ENCODE data around the gene SPOCK1. TPM values are rescaled to one million over a fixed set of nuclear protein-coding genes. Genes with fewer than 3 reads are reported as not detected.
"Not testable (repeated sequence)": the region's sequence is repeated elsewhere in the genome, so short reads cannot be mapped to it uniquely, and the experiment has no call there.

Gene SPOCK1
- total RNA-seq, 1 experiment from 2014 or later: 23.9 TPM

DNA sequence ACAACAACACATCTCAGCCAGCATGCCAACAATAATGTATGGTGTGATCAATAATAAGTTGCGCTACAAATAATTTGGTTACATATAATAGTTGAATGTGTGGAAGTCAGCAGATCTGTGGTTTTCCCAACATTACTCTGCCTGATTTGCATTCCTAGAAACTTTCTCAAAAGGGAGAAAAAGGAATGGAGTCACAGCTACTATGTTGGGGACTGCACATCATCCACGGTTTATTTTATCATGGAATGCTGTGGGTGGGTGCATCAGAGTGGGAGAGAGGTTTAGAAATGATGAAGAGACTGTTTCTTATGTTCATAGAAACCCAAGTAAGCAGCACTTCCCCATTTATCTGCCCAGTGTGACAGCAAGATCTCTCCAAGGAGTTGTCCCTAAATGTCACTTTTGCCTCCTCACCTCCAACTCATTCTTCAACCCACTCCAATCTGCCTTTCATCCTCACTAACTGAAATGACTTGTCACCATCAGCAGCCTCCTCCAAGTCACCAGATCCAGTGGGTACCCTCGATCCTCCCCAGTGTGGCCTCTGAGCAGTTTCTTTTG, 2.8 kb upstream of the SPOCK1 start:
- Histone ChIP-seq H3K36me3 (ENCODE audit: low read depth) (no peaks in the 10 kb centered on the region), H3K4me1 (replicated peaks; ENCODE audit: insufficient read depth) (no peaks in the 10 kb centered on the region), H3K4me3 (no peak overlapping the region), H3K9me3 (ENCODE audit: insufficient read depth, low read depth) (no peaks in the 10 kb centered on the region), H4K20me1 (ENCODE audit: insufficient read depth) (no peaks in the 10 kb centered on the region), H3K27ac (no peak overlapping the region), H3K27me3 (ENCODE audit: insufficient read depth, low read depth) (no peaks in the 10 kb centered on the region), H3K4me2 (no peak overlapping the region), H2AFZ (no peak overlapping the region), H3K9me2 (ENCODE audit: insufficient read depth) (no peaks in the 10 kb centered on the region), H3K79me2 (ENCODE audit: low read depth) (no peaks in the 10 kb centered on the region), H3F3A (ENCODE audit: insufficient read depth, low read depth) (no peaks in the 10 kb centered on the region)
- no peak for DNase-seq
- intact Hi-C loops (cut with micrococcal nuclease; ENCODE audit: unreplicated experiment): no loop called here
- BruUV-seq (replicated peaks): no TSS peak
- no peak for TF ChIP-seq EZH2 (IDR thresholded peaks at IDR 0.05; ENCODE audit: low read depth)
- TF ChIP-seq, protein P1, sequence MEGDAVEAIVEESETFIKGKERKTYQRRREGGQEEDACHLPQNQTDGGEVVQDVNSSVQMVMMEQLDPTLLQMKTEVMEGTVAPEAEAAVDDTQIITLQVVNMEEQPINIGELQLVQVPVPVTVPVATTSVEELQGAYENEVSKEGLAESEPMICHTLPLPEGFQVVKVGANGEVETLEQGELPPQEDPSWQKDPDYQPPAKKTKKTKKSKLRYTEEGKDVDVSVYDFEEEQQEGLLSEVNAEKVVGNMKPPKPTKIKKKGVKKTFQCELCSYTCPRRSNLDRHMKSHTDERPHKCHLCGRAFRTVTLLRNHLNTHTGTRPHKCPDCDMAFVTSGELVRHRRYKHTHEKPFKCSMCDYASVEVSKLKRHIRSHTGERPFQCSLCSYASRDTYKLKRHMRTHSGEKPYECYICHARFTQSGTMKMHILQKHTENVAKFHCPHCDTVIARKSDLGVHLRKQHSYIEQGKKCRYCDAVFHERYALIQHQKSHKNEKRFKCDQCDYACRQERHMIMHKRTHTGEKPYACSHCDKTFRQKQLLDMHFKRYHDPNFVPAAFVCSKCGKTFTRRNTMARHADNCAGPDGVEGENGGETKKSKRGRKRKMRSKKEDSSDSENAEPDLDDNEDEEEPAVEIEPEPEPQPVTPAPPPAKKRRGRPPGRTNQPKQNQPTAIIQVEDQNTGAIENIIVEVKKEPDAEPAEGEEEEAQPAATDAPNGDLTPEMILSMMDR (conservative IDR thresholded peaks at IDR 0.05): no peak
- POLR2A ChIA-PET (ENCODE audit: unreplicated experiment): no interaction called here
- CTCF ChIA-PET: no interaction called here

DNA sequence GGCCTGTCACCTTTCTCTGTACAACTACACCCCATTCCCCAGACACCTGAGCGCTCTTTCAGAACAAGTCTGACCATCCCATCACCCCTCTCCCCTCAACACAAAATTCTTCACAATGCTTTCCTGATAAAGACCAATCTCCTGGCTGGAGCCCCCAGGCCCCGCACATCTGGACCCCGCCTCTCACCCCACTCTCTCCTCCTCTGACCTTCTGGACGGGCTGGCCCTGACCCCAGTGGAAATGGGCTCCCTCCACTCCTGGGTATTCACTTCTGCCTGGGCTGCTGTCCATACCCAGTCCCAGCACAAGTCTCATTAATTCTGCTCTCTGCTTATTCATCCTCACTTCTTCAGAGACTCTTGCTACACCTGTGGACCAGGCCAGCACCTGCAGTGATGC, 2.1 kb upstream of the SPOCK1 start:
- TF ChIP-seq, protein P1 (conservative IDR thresholded peaks at IDR 0.05): no peak
- TF ChIP-seq EZH2 (IDR thresholded peaks at IDR 0.05; ENCODE audit: low read depth): no peak
- intact Hi-C loops (cut with micrococcal nuclease; ENCODE audit: unreplicated experiment): no loop called here
- H3K36me3 ChIP-seq (ENCODE audit: low read depth): no peaks in the 10 kb centered on the region
- no peaks in the 10 kb centered on the region for H3K4me1 ChIP-seq (replicated peaks; ENCODE audit: insufficient read depth)
- no peaks in the 10 kb centered on the region for H3K9me2 ChIP-seq (ENCODE audit: insufficient read depth)
- H3K4me3 ChIP-seq: no peak overlapping the region
- no peak overlapping the region for H2AFZ ChIP-seq
- no peak overlapping the region for H3K4me2 ChIP-seq
- H3F3A ChIP-seq (ENCODE audit: insufficient read depth, low read depth): no peaks in the 10 kb centered on the region
- H3K9me3 ChIP-seq (ENCODE audit: insufficient read depth, low read depth): no peaks in the 10 kb centered on the region
- ChIA-PET CTCF (no interaction called here), POLR2A (ENCODE audit: unreplicated experiment) (interaction anchor here (0.7 kb wide), 1 partner anchor 231 kb away, joined by 4 read pairs; no protein-coding TSS in a partner anchor)
- H3K79me2 ChIP-seq (ENCODE audit: low read depth): no peaks in the 10 kb centered on the region
- no peak for DNase-seq
- H3K27ac ChIP-seq: no peak overlapping the region
- H4K20me1 ChIP-seq (ENCODE audit: insufficient read depth): no peaks in the 10 kb centered on the region
- no TSS peak for BruUV-seq (replicated peaks)
- H3K27me3 ChIP-seq (ENCODE audit: insufficient read depth, low read depth): no peaks in the 10 kb centered on the region

DNA sequence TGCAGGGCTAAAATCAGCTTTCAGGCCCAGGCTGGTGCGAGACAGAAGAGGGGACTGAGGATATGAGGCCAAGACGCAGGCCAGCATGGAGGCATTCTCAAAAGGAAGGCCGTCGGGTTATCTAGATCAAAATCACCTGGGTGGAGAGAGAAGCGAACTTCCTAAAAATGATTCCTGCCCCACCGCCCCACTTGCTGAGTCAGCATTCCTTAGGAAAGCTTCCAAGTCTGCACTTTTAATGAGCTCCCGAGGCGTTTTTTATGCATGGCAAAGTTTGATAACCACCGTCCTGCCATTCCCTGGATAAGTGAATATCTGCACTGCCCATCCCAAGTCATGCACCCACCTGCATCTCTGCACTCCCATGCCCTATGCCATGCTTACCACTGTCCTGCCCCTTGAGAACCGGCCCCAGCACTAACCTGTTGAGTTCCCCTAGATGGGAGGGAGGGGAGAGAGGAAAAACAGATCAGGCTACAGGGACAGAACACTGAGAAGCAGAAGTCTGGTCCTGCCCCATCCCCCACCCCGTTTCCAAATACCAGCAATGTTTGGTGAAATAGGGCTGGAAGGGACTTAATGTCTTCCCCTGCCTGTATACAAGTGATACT, 1.6 kb upstream of the SPOCK1 start:
- TF ChIP-seq, protein P1 (conservative IDR thresholded peaks at IDR 0.05): no peak
- no peak for TF ChIP-seq EZH2 (IDR thresholded peaks at IDR 0.05; ENCODE audit: low read depth)
- no peaks in the 10 kb centered on the region for H3K4me1 ChIP-seq (replicated peaks; ENCODE audit: insufficient read depth)

DNA sequence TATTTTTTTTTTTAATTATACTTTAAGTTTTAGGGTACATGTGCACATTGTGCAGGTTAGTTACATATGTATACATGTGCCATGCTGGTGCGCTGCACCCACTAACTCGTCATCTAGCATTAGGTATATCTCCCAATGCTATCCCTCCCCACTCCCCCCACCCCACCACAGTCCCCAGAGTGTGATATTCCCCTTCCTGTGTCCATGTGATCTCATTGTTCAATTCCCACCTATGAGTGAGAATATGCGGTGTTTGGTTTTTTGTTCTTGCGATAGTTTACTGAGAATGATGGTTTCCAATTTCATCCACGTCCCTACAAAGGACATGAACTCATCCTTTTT, 351 bp upstream of the SPOCK1 start:
- CTCF ChIA-PET; H3K36me3 ChIP-seq (ENCODE audit: low read depth); H3K9me3 ChIP-seq (ENCODE audit: insufficient read depth, low read depth); H3K9me2 ChIP-seq (ENCODE audit: insufficient read depth); H3K79me2 ChIP-seq (ENCODE audit: low read depth); H4K20me1 ChIP-seq (ENCODE audit: insufficient read depth); H3K27ac ChIP-seq; H2AFZ ChIP-seq; H3K27me3 ChIP-seq (ENCODE audit: insufficient read depth, low read depth); H3K4me2 ChIP-seq; BruUV-seq (replicated peaks); POLR2A ChIA-PET (ENCODE audit: unreplicated experiment); DNase-seq; H3K4me1 ChIP-seq (replicated peaks; ENCODE audit: insufficient read depth); H3K4me3 ChIP-seq; H3F3A ChIP-seq (ENCODE audit: insufficient read depth, low read depth): not testable (repeated sequence)
- intact Hi-C loops (cut with micrococcal nuclease; ENCODE audit: unreplicated experiment): loop anchor here (1.0 to 5.0 kb wide), 5 partner anchors 127 to 697 kb away; no protein-coding TSS in a partner anchor

More for the DNA sequence above, 1.6 kb upstream of the SPOCK1 start:
- no peaks in the 10 kb centered on the region for H3K9me3 ChIP-seq (ENCODE audit: insufficient read depth, low read depth)
- BruUV-seq (replicated peaks): no TSS peak
- H3K27me3 ChIP-seq (ENCODE audit: insufficient read depth, low read depth): no peaks in the 10 kb centered on the region
- no peaks in the 10 kb centered on the region for H3F3A ChIP-seq (ENCODE audit: insufficient read depth, low read depth)
- DNase-seq: no peak
- H4K20me1 ChIP-seq (ENCODE audit: insufficient read depth): no peaks in the 10 kb centered on the region
- H2AFZ ChIP-seq: no peak overlapping the region
- intact Hi-C loops (cut with micrococcal nuclease; ENCODE audit: unreplicated experiment): no loop called here
- no peak overlapping the region for H3K4me3 ChIP-seq
- ChIA-PET CTCF (no interaction called here), POLR2A (ENCODE audit: unreplicated experiment) (interaction anchor here (0.7 kb wide), 1 partner anchor 231 kb away, joined by 4 read pairs; no protein-coding TSS in a partner anchor)
- no peaks in the 10 kb centered on the region for H3K36me3 ChIP-seq (ENCODE audit: low read depth)
- no peaks in the 10 kb centered on the region for H3K79me2 ChIP-seq (ENCODE audit: low read depth)
- H3K4me2 ChIP-seq: no peak overlapping the region
- H3K9me2 ChIP-seq (ENCODE audit: insufficient read depth): no peaks in the 10 kb centered on the region
- H3K27ac ChIP-seq: no peak overlapping the region

Data from PC-9 (cell line).